ENCODE measurements around the gene TENT4A.
A peak's percentile ranks its signal among the peaks of the same experiment; 100 is the strongest.

TENT4A gene

DNA sequence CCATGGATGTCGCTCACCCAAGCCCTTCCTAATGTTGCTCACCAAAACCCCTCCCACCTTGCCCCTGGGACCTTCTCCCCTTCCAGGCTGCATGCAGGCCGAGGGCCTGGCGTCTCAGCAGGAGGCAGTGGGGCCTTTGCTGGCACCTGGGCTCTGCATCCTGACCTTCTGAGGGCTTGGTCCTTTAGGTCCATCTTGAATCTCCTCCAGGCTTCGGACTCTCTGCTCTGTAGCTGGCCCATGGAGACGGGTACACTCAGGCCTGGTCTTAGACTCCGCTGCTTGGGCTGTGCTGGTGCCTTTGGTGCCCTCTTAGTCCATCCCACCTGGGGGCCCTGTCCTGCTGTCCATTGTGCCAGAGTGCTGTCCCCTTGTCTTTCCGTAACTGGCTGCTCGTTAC, 14.0 kb downstream of the TENT4A start:
- peaks cover 10 to 14% of the 10 kb centered on the region in 2 experiments for H3K36me3 ChIP-seq (ENCODE audit: control insufficient read depth in 1 of 2, insufficient read depth in 2 of 2, low read depth in 1 of 2, low read length in 2 of 2)
- no peak overlapping the region for H3K23ac ChIP-seq (ENCODE audit: low read length in 2 of 2)
- no peak overlapping the region for H3K9ac ChIP-seq (ENCODE audit: low read length)
- H2BK12ac ChIP-seq (ENCODE audit: low read length in 2 of 2): no peak overlapping the region
- H3K4me2 ChIP-seq (ENCODE audit: low read length, poor library complexity, severe bottlenecking): no peak overlapping the region
- H3K9me3 ChIP-seq (ENCODE audit: control insufficient read depth, low read length): no peaks in the 10 kb centered on the region
- H3K14ac ChIP-seq (ENCODE audit: low read length in 2 of 2): no peak overlapping the region
- H2BK120ac ChIP-seq (ENCODE audit: low read depth, low read length): no peak overlapping the region
- no peak overlapping the region for H4K8ac ChIP-seq (ENCODE audit: low read length)
- H3K4me3 ChIP-seq (ENCODE audit: insufficient read depth in 1 of 2, low read depth in 1 of 2, low read length in 2 of 2): no peak overlapping the region
- H2BK15ac ChIP-seq (ENCODE audit: low read depth, poor library complexity, severe bottlenecking): no peak overlapping the region
- no peak overlapping the region for H3K27ac ChIP-seq (ENCODE audit: low read length, poor library complexity, severe bottlenecking)
- H2BK5ac ChIP-seq (ENCODE audit: low read depth, low read length, poor library complexity, severe bottlenecking): no peak overlapping the region
- no peak overlapping the region for H3K4ac ChIP-seq (ENCODE audit: low read depth in 1 of 2, low read length in 2 of 2)
- DNase-seq: no peak
- H3K27me3 ChIP-seq (ENCODE audit: control insufficient read depth in 1 of 2, insufficient read depth in 1 of 2, low read length in 2 of 2): no peaks in the 10 kb centered on the region
- no peak overlapping the region for H3K18ac ChIP-seq (ENCODE audit: low read depth in 1 of 2, low read length in 2 of 2)
- peaks cover 45% of the 10 kb centered on the region for H3K4me1 ChIP-seq (ENCODE audit: control insufficient read depth, insufficient read depth, low read depth, low read length)
- peaks cover 19% of the 10 kb centered on the region for H3K79me1 ChIP-seq (replicated peaks; ENCODE audit: low read length, poor library complexity, severe bottlenecking)
- no peak overlapping the region for H2AFZ ChIP-seq (ENCODE audit: low read depth, low read length)
- H4K91ac ChIP-seq (ENCODE audit: low read length): no peak overlapping the region
- WGBS: 98% methylated on average over 8 of the region's 8 CpGs
- H2AK5ac ChIP-seq (ENCODE audit: low read length, severe bottlenecking): no peak overlapping the region

DNA sequence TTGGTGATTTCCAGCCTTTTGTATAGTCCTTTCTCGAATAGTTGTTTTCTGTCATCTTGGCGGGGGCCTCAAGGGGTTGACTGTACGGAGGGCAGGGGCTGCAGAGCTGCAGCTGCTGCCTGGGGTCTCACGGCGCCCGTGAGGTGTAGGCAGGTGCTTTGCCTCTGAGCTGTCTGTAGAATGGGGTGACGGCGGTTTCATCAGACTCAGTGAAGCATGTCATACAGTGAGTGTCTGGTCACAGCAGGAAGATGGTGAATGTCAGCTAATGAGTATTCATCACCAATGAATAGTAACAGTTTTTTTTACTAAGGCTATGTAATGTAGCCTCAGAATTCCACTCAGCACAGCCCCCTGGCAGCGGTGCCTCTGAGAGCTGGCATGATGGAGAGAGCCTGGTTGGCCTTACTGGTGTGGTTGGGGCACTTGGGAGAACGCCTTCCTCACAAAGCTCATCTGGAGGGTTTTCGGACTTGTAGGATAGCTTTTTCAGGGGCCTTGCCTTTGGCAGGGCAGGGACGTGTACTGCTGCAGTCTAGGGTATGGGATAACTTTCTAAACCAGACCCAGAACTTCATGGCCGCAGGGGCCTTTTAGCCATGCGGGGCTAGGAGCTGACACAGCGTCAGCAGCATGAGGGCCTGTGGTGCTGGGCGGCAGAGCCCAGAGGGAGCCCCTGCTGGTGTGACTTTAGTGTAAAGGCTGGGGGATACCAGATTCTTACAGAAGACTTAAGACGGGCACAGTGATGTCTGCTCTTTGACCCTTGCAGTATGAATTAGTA, 15.0 kb downstream of the TENT4A start:
- Histone ChIP-seq H3K4ac (ENCODE audit: low read depth in 1 of 2, low read length in 2 of 2) (no peak overlapping the region), H3K9me3 (ENCODE audit: control insufficient read depth, low read length) (no peaks in the 10 kb centered on the region), H3K27me3 (ENCODE audit: control insufficient read depth in 1 of 2, insufficient read depth in 1 of 2, low read length in 2 of 2) (no peaks in the 10 kb centered on the region), H3K79me1 (replicated peaks; ENCODE audit: low read length, poor library complexity, severe bottlenecking) (peaks cover 20% of the 10 kb centered on the region), H3K23ac (ENCODE audit: low read length in 2 of 2) (no peak overlapping the region), H3K27ac (ENCODE audit: low read length, poor library complexity, severe bottlenecking) (peak overlapping the region; percentile 24), H2BK15ac (ENCODE audit: low read depth, poor library complexity, severe bottlenecking) (no peak overlapping the region), H3K9ac (ENCODE audit: low read length) (no peak overlapping the region), H2BK12ac (ENCODE audit: low read length in 2 of 2) (no peak overlapping the region), H3K4me1 (ENCODE audit: control insufficient read depth, insufficient read depth, low read depth, low read length) (peaks cover 48% of the 10 kb centered on the region), H2BK5ac (ENCODE audit: low read depth, low read length, poor library complexity, severe bottlenecking) (no peak overlapping the region), H3K18ac (ENCODE audit: low read depth in 1 of 2, low read length in 2 of 2) (no peak overlapping the region), H3K36me3 (ENCODE audit: control insufficient read depth in 1 of 2, insufficient read depth in 2 of 2, low read depth in 1 of 2, low read length in 2 of 2) (peaks cover 10 to 14% of the 10 kb centered on the region in 2 experiments), H2BK120ac (ENCODE audit: low read depth, low read length) (no peak overlapping the region), H2AFZ (ENCODE audit: low read depth, low read length) (no peak overlapping the region), H4K8ac (ENCODE audit: low read length) (no peak overlapping the region), H3K4me3 (ENCODE audit: insufficient read depth in 1 of 2, low read depth in 1 of 2, low read length in 2 of 2) (no peak overlapping the region), H2AK5ac (ENCODE audit: low read length, severe bottlenecking) (no peak overlapping the region), H4K91ac (ENCODE audit: low read length) (no peak overlapping the region), H3K4me2 (ENCODE audit: low read length, poor library complexity, severe bottlenecking) (peak overlapping the region; percentile 25), H3K14ac (ENCODE audit: low read length in 2 of 2) (no peak overlapping the region)
- 90% methylated on average over 14 of the region's 17 CpGs for WGBS
- DNase-seq: no peak

DNA sequence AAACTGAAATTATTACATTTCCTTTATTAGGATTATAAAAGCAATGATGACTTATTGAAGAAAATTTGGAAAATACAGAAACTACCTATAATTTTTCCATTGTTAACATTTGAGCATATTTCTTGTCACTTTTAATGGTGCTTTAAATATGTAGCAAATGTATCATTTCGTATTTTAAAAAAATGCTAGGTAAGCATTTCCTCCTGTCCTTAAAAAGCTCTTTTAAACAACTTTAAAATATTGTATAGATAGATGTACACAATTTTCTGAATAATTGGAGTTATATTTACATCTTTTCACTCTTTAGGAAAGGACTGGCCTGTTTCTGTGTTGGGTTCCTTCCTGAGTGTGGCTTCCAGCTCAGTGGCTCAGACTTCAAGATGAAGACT, 15.6 kb downstream of the TENT4A start:
- no peak overlapping the region for H4K8ac ChIP-seq (ENCODE audit: low read length)
- H3K4me1 ChIP-seq (ENCODE audit: control insufficient read depth, insufficient read depth, low read depth, low read length): peaks cover 48% of the 10 kb centered on the region
- no peak overlapping the region for H3K4me3 ChIP-seq (ENCODE audit: insufficient read depth in 1 of 2, low read depth in 1 of 2, low read length in 2 of 2)
- no peak overlapping the region for H3K23ac ChIP-seq (ENCODE audit: low read length in 2 of 2)
- H3K27me3 ChIP-seq (ENCODE audit: control insufficient read depth in 1 of 2, insufficient read depth in 1 of 2, low read length in 2 of 2): no peaks in the 10 kb centered on the region
- no peak for DNase-seq
- H2AK5ac ChIP-seq (ENCODE audit: low read length, severe bottlenecking): no peak overlapping the region
- H2BK5ac ChIP-seq (ENCODE audit: low read depth, low read length, poor library complexity, severe bottlenecking): no peak overlapping the region
- H3K14ac ChIP-seq (ENCODE audit: low read length in 2 of 2): no peak overlapping the region
- H3K79me1 ChIP-seq (replicated peaks; ENCODE audit: low read length, poor library complexity, severe bottlenecking): peaks cover 18% of the 10 kb centered on the region
- WGBS: no CpG with 5 or more reads among the region's 1 CpG
- H2BK15ac ChIP-seq (ENCODE audit: low read depth, poor library complexity, severe bottlenecking): no peak overlapping the region
- peaks cover 10 to 12% of the 10 kb centered on the region in 2 experiments for H3K36me3 ChIP-seq (ENCODE audit: control insufficient read depth in 1 of 2, insufficient read depth in 2 of 2, low read depth in 1 of 2, low read length in 2 of 2)
- no peak overlapping the region for H3K9ac ChIP-seq (ENCODE audit: low read length)
- H2AFZ ChIP-seq (ENCODE audit: low read depth, low read length): no peak overlapping the region
- no peak overlapping the region for H3K27ac ChIP-seq (ENCODE audit: low read length, poor library complexity, severe bottlenecking)
- H2BK120ac ChIP-seq (ENCODE audit: low read depth, low read length): no peak overlapping the region
- no peak overlapping the region for H2BK12ac ChIP-seq (ENCODE audit: low read length in 2 of 2)
- no peak overlapping the region for H3K4ac ChIP-seq (ENCODE audit: low read depth in 1 of 2, low read length in 2 of 2)
- no peak overlapping the region for H3K4me2 ChIP-seq (ENCODE audit: low read length, poor library complexity, severe bottlenecking)
- no peaks in the 10 kb centered on the region for H3K9me3 ChIP-seq (ENCODE audit: control insufficient read depth, low read length)
- no peak overlapping the region for H4K91ac ChIP-seq (ENCODE audit: low read length)
- H3K18ac ChIP-seq (ENCODE audit: low read depth in 1 of 2, low read length in 2 of 2): no peak overlapping the region

DNA sequence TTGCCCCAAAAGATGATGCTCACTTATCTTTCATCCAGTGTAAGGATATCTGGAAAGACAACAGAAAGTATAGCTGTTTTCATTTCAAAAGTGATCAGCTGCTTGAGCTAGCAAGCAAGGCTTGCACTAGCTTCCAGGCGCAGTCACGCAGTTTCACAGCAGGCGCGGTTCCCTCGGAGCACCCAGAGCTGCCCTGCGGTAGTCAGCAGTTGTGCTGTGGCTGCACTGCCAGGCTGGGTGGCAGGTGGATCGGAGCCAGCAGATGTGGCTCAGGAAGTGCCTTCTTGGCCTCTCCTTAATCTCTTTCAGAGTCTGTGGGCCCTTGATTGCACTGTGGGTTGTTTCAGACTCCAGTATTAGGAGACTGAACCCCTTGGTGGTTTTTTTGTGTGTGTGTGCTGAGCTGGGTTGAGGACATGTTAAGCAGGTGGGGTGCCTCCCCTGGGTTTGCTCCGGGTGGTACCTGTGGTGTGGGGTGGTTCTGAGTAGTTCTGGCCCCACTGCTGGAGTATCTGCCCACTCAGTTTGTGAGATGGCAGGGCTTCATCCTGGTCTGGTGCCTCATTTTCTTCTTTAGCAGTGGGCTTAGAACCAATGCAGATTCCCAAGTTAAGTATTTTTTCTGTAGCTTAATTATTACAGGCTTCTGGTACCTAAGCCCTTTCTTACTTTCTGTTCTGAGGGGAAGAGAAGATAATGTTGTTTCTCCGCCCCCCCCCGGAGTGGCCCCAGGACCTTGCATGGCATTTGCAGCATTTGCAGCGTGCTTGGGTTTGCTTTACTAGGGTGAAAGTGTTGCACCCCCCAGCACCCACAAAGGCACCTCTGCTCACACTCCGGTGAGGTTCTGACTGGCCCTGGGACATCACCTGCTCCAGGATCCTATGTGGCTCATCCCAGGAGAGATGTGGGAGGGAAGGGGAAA, 16.4 kb downstream of the TENT4A start:
- Histone ChIP-seq H3K27me3 (ENCODE audit: control insufficient read depth in 1 of 2, insufficient read depth in 1 of 2, low read length in 2 of 2) (no peaks in the 10 kb centered on the region), H2BK120ac (ENCODE audit: low read depth, low read length) (no peak overlapping the region), H2AK5ac (ENCODE audit: low read length, severe bottlenecking) (no peak overlapping the region), H4K8ac (ENCODE audit: low read length) (peak overlapping the region; percentile 45), H4K91ac (ENCODE audit: low read length) (no peak overlapping the region), H3K9me3 (ENCODE audit: control insufficient read depth, low read length) (no peaks in the 10 kb centered on the region), H2AFZ (ENCODE audit: low read depth, low read length) (no peak overlapping the region), H2BK12ac (ENCODE audit: low read length in 2 of 2) (no peak overlapping the region), H2BK5ac (ENCODE audit: low read depth, low read length, poor library complexity, severe bottlenecking) (no peak overlapping the region), H3K4ac (ENCODE audit: low read depth in 1 of 2, low read length in 2 of 2) (no peak overlapping the region), H3K4me1 (ENCODE audit: control insufficient read depth, insufficient read depth, low read depth, low read length) (peaks cover 53% of the 10 kb centered on the region), H3K27ac (ENCODE audit: low read length, poor library complexity, severe bottlenecking) (no peak overlapping the region), H3K18ac (ENCODE audit: low read depth in 1 of 2, low read length in 2 of 2) (peak overlapping the region; percentile 4 to 24), H2BK15ac (ENCODE audit: low read depth, poor library complexity, severe bottlenecking) (no peak overlapping the region), H3K14ac (ENCODE audit: low read length in 2 of 2) (no peak overlapping the region), H3K4me2 (ENCODE audit: low read length, poor library complexity, severe bottlenecking) (no peak overlapping the region), H3K4me3 (ENCODE audit: insufficient read depth in 1 of 2, low read depth in 1 of 2, low read length in 2 of 2) (no peak overlapping the region), H3K79me1 (replicated peaks; ENCODE audit: low read length, poor library complexity, severe bottlenecking) (peaks cover 17% of the 10 kb centered on the region), H3K9ac (ENCODE audit: low read length) (no peak overlapping the region), H3K36me3 (ENCODE audit: control insufficient read depth in 1 of 2, insufficient read depth in 2 of 2, low read depth in 1 of 2, low read length in 2 of 2) (peaks cover 10 to 11% of the 10 kb centered on the region in 2 experiments), H3K23ac (ENCODE audit: low read length in 2 of 2) (no peak overlapping the region)
- 99% methylated on average over 11 of the region's 12 CpGs for WGBS
- DNase-seq: no peak
